Inflammatory macrophage treated with lipopolysaccharide for 4 hours (primary cell): ENCODE data around the gene KRTAP4-11.
"Not testable (repeated sequence)": the region's sequence is repeated elsewhere in the genome, so short reads cannot be mapped to it uniquely, and the experiment has no call there.

ENCODE experiments used
- DNase-seq: peaks from one replicate; pipeline ENCODE4 v3.0.0-alpha.2; 2020

The KRTAP4-11 gene

DNA sequence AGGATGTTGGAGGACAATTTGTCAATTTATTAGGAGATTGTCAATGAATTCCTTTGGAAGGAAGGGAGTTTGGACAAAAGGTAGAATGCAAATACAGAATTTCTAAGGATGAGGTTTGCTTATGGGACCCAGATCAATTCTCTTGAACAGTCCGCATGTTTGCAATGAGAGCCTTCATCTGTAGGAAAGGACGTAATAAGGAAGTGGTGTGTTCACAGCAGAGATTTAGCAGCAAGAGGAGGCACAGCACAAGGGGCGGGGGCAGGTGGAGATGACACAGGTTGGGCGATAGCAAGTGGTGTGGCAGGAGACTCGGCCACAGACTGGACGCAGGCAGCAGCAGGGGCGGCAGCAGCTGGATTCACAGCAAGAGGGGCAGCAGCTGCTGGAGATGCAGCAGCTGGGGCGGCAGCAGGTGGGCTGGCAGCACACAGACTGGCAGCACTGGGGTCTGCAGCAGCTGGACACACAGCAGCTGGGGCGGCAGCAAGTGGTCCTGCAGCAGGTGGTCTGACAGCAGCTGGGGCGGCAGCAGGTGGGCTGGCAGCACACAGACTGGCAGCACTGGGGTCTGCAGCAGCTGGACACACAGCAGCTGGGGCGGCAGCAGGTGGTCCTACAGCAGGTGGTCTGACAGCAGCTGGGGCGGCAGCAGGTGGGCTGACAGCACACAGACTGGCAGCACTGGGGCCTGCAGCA, 5.3 kb upstream of the KRTAP4-11 start:
- not testable (repeated sequence) for DNase-seq

DNA sequence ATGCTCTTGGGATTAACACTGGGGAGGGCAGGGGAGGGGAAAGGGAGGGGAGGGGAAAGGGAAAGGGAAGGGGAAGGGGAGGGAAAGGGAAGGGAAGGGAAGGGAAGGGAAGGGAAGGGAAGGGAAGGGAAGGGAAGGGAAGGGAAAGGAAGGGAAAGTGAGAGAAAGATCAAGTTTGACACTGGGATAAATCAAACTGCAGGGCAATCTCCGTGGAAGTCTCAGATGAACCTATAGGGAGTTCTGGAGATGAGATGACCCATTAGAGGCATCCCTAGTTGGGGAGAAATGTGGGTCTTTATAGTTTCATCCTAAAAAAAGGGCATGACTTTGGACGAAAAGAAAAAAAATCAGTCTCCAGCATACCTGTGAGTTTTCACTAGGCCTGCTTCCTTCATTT, 3.6 kb upstream of the KRTAP4-11 start:
- no peak for DNase-seq

DNA sequence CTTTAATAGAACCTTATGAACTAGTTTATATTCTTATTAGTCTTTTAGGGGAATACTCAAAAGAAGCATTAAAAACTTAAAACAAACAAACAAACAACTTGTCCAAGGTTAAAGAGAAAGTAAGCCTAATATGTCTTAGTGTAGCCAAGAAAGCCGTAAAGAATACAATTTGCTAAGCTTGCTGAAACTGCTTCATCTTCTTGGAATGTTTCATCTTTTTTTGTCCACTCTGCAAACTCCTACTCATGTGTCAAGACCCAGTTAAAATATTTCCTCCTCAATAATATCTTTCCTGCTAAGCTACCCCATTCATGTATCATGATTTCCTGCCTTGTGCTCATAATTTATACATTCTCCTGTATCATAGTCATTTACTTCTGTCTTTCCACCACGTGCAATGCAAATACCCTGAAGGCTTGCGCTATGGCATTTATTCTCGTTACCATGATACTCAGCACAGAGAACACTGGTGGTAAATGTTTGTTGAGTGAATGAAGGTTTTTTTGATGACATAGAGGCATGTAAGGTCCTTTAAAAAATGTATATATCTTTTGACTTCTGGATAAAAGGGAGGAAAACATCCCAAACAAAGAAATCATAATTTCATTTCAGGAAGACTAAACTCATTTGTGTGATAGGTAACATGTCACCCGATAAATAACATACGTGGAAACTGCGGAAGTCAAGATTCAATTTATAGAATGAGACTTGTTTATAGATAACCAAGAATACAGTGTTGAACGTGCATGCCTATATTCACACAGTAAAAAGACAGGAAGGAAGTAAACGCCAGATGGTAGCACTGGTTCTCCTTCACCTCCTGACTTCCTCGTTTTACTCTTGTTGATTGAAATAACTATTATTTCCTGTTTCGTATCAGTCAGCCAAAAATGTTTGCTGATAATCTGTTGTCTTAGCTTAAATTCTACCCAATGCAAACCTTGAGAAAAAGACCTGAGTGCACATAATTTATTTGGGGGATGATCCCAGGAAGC, 1.8 kb upstream of the KRTAP4-11 start:
- peak; percentile 6 for DNase-seq

DNA sequence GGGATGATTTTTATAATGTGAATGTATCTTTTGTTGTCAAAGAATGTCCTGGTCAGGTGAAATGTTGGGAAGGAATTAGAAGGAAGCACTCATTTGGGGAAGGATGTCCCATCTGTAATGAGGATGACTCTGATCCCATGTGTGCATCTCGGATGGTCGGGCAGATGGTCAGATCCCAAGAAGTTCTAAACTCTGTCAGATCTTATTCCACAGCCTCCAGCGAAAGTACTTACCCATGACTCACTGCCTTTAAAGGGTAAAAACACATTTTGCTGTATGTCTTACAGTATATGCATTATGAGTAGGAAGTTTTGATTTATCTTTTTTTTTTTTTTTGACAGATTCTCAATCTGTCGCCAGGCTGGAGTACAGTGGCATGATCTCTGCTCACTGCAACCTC, 548 bp upstream of the KRTAP4-11 start:
- no peak for DNase-seq

DNA sequence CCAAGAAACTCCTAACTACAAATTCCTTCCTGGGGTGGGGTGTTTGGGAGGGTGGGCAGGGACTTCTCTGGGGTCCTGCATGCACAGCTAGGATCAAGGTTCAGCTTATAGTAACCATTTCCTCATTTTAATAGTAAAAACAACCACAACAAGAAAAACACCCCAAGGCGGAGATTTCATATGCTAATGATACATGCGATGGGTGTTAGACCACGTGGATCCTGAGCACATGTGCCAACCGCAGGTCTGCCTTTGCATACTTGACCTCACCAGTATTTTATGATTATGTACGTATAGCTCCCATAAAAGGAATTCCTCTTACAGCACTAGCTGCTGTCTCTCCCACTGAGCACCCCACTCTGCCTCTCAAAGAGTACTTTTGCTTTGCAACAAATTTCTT, 1.9 kb downstream of the KRTAP4-11 start:
- DNase-seq: peak; percentile 21

DNA sequence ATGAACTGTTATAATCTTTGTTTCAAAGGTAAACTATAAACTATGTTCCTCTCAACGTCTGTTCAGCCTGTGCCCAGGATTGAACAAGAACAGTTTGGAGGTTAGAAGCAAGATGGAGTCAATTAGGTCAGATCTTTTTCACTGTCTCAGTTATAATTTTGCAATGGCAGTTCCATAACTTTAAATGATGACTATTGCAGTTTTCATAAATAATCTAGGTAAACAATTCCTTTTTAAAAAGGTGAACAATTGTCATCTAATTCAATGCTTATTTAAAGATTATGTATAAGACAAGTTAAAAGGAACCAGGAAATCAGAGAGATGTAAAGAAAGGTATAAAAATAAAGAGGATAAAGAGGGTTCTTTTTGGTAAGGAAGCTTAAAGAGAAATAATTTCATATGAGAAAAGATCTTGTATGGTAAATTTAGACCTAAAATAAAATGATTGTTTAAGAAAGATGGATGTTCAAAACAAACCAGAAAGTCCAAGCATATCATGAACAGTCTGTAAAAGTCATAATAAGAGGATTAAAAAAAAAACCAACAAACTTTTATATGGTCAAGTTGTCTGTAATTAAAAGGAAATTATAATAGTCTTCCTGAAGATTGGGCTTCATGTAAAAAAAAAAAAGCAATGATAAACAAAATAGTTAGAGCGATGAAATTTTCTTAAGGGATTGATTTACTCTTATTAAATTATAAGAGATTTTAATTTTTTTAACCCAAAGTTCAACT, 6.9 kb downstream of the KRTAP4-11 start:
- DNase-seq: no peak

DNA sequence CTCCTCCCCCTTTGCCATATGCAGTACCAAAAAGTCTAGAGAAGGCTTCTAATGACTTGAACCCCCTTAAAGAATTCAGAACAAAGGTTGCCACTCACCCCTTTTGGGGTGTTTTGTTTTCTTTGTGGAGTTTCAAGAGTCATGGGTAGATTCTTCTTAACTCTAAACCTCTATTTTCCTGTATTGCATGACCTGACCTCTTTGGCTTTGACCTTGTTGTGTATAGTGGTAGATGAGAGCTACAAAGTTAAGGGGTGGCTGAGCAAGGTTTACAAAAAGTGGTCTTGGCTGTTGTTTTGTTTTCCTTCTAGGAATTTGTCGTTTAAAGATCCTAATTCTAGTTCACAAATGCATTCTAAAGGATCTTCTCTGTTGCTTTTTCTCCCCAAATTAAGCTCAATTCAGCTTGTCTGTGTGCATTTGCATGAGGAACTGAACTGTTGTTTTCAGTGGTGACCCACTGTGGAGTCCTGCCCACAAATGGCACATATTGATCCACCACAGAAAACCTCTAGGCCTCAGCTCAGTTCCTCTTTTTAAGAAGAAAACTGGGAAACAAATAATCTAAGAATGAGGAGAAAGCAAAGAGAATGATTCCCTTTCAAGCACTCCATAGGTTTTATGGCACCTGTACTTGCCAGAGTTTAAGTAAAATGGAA, 9.3 kb downstream of the KRTAP4-11 start:
- DNase-seq: not testable (repeated sequence)

DNA sequence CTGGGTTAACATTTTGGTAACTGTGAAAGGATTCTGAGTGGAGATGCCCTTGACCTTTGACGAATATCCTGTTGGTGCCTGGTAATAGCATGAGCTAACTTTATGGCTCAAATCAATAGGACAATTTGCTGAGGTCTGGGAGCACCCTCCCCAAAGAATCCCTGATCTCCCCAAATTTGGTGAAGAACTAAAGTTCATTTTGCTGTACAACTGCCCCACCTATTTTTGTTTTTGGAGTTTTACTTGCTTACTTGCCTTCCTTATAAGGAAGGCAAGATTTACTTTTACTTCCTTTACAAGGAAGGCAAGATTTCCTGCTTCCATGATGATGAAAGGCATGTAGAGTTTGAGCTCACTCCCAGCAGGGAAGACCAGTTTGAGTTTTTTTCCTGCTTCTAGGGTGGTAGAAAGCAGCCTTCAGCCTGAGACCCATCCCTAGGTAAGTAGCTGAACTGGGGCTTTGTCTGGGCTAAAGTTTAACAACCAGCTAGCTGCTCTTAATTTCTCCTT, 10.2 kb downstream of the KRTAP4-11 start:
- DNase-seq: peak; percentile 17

DNA sequence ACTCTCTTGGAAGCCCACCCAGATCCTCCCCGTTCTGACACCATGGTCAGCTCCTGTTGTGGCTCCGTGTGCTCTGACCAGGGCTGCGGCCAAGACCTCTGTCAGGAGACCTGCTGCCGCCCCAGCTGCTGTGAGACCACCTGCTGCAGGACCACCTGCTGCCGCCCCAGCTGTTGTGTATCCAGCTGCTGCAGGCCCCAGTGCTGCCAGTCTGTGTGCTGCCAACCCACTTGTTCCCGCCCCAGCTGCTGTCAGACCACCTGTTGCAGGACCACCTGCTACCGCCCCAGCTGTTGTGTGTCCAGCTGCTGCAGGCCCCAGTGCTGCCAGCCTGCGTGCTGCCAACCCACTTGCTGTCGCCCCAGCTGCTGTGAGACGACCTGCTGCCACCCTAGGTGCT, 12.8 kb downstream of the KRTAP4-11 start, which contains the start of gene KRTAP4-9:
KRTAP4-9 (plus strand) TSS at position 43 of the 400 bp plus-strand sequence; CDS start at position 43, 0 bp downstream.
- DNase-seq: not testable (repeated sequence)

DNA sequence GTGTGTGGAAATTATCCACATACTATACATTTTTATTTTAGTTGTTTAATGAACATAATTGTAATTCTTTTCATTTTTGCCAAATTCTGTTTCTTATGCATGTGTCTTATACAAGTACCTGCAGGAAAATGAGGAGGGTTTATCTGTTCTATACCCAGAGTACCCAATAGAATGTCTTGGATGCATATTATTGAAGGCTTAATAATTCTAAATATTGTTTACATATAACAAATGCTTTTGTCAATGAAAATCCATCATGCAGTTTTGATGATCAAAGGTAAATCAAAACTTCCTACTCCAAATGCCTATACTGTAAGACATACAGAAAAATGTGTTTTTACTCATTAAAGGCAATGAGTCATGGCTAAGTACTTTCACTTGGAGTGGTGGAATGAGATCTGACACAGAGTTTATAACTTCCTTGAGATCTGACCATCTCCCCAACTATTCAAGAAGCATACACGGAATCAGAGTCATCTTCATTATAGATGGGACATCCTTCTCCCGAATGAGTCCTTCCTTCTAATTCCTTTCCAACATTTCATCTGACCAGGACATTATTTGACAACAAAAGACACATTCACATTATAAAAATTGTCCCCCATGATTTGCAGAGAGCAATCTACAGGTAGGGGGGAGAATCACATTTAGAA, 13.7 kb downstream of the KRTAP4-11 start:
- not testable (repeated sequence) for DNase-seq

DNA sequence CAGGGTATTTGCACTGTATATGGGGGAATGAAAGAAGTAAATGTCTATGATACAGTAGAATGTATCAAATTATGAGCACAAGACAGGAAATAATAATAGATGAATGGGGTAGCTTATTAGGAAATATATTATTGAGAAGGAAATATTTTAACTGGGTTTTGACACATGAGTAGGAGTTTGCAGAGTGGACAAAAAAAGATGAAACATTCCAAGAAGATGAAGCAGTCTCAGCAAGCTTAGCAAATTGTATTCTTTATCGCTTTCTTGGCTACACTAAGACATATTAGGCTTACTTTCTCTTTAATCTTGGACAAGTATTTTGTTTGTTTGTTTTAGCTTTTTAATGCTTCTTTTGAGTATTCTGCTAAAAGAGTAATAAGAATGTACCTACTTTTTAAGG, 14.3 kb downstream of the KRTAP4-11 start:
- no peak for DNase-seq

DNA sequence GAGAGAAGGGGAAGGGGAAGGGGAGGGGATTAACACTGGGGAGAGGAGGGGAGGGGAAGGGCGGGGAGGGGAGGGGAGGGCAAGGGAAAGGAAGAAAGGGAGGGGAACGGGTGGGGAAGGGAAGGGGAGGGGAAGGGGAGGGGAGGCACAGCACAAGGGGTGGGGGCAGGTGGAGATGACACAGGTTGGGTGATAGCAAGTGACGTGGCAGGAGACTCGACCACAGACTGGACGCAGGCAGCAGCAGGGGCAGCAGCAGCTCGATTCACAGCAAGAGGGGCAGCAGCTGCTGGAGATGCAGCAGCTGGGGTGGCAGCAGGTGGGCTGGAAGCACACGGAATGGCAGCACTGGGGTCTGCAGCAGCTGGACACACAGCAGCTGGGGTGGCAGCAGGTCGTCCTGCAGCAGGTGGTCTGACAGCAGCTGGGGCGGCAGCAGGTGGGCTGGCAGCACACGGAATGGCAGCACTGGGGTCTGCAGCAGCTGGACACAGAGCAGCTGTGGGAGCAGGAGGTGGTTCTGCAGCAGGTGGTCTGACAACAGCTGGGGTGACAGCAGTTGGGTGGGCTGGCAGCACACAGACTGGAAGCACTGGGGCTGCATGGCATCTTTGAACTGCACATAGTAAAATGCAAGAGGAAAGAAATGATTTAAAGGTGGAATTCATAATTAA, 16.4 kb downstream of the KRTAP4-11 start, which contains the start of gene KRTAP4-16:
KRTAP4-16 (minus strand) TSS at position 624 of the 674 bp plus-strand sequence; CDS start at position 624, 0 bp downstream.
- DNase-seq: no peak

DNA sequence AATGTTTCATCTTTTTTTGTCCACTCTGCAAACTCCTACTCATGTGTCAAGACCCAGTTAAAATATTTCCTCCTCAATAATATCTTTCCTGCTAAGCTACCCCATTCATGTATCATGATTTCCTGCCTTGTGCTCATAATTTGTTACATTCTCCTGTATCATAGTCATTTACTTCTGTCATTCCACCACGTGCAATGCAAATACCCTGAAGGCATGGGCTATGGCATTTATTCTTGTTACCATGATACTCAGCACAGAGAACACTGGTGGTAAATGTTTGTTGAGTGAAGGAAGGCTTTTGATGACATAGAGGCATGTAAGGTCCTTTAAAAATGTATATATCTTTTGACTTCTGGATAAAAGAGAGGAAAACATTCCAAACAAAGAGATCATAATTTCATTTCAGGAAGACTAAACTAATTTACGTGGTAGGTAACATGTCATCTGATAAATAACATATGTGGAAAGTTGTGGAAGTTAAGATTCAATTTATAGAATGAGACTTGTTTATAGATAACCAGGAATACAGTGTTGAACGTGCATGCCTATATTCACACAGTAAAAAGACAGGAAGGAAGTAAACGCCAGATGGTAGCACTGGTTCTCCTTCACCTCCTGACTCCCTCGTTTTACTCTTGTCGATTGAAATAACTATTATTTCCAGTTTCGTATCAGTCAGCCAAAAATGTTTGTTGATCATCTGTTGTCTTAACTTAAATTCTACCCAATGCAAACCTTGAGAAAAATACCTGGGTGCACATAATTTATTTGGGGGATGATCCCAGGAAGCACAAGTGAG, 18.3 kb downstream of the KRTAP4-11 start:
- DNase-seq: not testable (repeated sequence)

DNA sequence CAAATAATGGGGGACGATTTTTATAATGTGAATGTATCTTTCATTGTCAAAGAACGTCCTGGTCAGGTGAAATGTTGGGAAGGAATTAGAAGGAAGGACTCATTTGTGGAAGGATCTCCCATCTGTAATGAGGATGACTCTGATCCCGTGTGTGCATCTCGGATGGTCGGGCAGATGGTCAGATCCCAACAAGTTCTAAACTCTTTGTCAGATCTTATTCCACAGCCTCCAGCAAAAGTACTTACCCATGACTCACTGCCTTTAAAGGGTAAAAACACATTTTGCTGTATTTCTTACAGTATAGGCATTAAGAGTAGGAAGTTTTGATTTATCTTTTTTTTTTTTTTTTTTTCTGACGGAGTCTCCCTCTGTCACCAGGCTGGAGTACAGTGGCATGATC, 19.7 kb downstream of the KRTAP4-11 start:
- no peak for DNase-seq

DNA sequence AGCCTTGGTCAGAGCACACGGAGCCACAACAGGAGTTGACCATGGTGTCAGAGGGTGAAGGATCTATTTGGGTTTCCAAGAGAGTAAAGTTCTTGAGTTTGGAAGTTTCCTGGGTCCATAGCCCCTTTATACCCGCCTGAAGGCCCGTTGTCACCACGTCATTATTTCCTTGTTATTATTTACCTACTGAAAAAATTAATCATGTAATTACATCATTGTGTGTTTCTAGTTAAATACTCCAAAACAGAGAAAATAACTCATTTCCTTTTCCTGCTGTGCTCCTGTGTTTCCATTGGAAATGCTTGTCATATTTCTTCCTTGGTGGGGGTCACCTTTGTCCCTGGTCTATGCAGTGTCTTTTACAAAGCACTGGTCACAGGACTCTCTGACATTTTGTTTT, 20.1 kb downstream of the KRTAP4-11 start, which contains the start of gene KRTAP4-8:
KRTAP4-8 (minus strand) TSS at position 101 of the 400 bp plus-strand sequence; CDS start at position 43, 58 bp downstream.
- no peak for DNase-seq

DNA sequence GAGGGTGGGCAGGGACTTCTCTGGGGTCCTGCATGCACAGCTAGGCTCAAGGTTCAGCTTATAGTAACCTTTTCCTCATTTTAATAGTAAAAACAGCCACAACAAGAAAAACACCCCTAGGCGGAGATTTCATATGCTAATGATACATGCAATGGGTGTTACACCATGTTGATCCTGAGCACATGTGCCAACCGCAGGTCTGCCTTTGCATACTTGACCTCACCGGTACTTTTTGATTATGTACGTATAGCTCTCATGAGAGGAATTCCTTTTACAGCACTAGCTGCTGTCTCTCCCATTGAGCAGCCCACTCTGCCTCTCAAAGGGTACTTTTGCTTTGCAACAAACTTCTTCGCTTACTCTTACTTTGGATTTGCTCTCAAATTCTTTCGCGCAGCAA, 22.1 kb downstream of the KRTAP4-11 start:
- no peak for DNase-seq

DNA sequence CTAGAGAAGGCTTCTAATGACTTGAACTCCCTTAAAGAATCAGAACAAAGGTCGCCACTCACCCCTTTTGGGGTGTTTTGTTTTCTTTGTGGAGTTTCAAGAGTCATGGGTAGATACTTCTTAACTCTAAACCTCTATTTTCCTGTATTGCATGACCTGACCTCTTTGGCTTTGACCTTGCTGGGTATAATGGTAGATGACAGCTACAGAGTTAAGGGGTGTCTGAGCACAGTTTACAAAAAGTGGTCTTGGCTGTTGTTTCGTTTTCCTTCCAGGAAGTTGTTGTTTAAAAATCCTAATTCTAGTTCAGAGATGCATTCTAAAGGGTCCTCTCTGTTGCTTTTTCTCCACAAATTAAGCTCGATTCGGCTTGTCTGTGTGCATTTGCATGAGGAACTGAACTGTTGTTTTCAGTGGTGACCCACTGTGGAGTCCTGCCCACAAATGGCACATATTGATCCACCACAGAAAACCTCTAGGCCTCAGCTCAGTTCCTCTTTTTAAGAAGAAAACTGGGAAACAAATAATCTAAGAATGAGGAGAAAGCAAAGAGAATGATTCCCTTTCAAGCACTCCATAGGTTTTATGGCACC, 29.3 kb downstream of the KRTAP4-11 start:
- DNase-seq: not testable (repeated sequence)

DNA sequence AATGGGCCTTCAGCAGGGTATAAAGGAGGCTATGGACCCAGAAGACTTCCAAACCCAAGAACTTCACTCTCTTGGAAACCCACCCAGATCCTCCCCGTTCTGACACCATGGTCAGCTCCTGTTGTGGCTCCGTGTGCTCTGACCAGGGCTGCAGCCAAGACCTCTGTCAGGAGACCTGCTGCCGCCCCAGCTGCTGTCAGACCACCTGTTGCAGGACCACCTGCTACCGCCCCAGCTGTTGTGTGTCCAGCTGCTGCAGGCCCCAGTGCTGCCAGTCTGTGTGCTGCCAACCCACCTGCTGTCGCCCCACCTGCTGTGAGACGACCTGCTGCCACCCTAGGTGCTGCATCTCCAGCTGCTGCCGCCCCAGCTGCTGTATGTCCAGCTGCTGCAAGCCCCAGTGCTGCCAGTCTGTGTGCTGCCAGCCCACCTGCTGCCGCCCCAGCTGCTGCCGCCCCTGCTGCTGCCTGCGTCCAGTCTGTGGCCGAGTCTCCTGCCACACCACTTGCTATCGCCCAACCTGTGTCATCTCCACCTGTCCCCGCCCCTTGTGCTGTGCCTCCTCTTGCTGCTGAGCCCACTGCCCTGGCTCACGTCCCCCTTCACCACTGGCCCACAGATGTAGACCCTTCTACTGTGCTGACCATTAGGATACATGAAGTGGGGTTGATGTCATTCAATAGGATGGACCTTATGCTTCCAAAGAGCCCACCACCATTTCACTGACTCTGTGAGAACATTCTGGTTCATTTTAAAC, 33.9 kb downstream of the KRTAP4-11 start, which contains the start of gene KRTAP4-7:
KRTAP4-7 (plus strand) TSS at position 51 of the 757 bp plus-strand sequence; CDS start at position 108, 57 bp downstream.
- DNase-seq: not testable (repeated sequence)
